IMR-90 (cell line): ENCODE measurements around the gene DOCK9. TPM values are rescaled to one million over a fixed set of nuclear protein-coding genes. Genes with fewer than 3 reads are reported as not detected.

Source experiments
- ATAC-seq: fragments of 200-7000 bp; cut with Tn5 transposase; 2 replicates; pipeline ENCODE4 v1.9.1; 2020; ENCODE audit warnings: low read depth, mild to moderate bottlenecking, moderate library complexity
- BruUV-seq: library from RNA; stranded (reverse); fragments of 400-500 nt; replicated peaks from 2 replicates; lab custom pipeline; 2021; lab: Mats Ljungman, UMichigan
- CTCF ChIA-PET: fragments of 300-600 bp; formaldehyde crosslinking; extraction: SDS; loops from one replicate; lab custom pipeline; 2021; ENCODE audit warnings: antibody characterized with exemption; lab: Yijun Ruan, JAX
- POLR2A ChIA-PET: fragments of 300-600 bp; sonication (Branson Sonifier 250); formaldehyde crosslinking; loops from one replicate; lab custom pipeline; 2022; ENCODE audit warnings: antibody characterized with exemption; ENCODE audit not compliant: unreplicated experiment; lab: Charles Lee
- DNase-seq: peaks from one replicate; pipeline ENCODE4 v3.0.0; 2013
- H2AFZ ChIP-seq: replicated peaks from 2 replicates; pipeline ENCODE3; 2013; ENCODE audit warnings: low read length, mild to moderate bottlenecking; ENCODE audit not compliant: poor library complexity
- H2AK5ac ChIP-seq: 2 replicates; pipeline ENCODE4 v1.6.1; 2013; ENCODE audit warnings: low read depth, low read length, inconsistent platforms
- H2AK9ac ChIP-seq: replicated peaks from 2 replicates; pipeline ENCODE3; 2013; ENCODE audit warnings: mild to moderate bottlenecking, low read depth, low read length, moderate library complexity; ENCODE audit not compliant: poor library complexity
- H2BK120ac ChIP-seq: 2 replicates; pipeline ENCODE4 v1.6.1; 2013; ENCODE audit warnings: low read depth, low read length, inconsistent platforms
- H2BK15ac ChIP-seq: 3 replicates; pipeline ENCODE4 v1.6.1; 2013; ENCODE audit warnings: low read depth, low read length, inconsistent platforms
- H2BK20ac ChIP-seq: 2 replicates; pipeline ENCODE4 v1.6.1; 2013; ENCODE audit warnings: low read depth, mild to moderate bottlenecking, inconsistent platforms, low read length, moderate library complexity
- H2BK5ac ChIP-seq: 2 replicates; pipeline ENCODE4 v1.6.1; 2013; ENCODE audit warnings: mild to moderate bottlenecking, low read depth, low read length, inconsistent platforms; ENCODE audit not compliant: poor library complexity, severe bottlenecking
- H3K14ac ChIP-seq: replicated peaks from 2 replicates; pipeline ENCODE4 v1.6.1; 2013; ENCODE audit warnings: low read depth, low read length, inconsistent platforms
- H3K18ac ChIP-seq: 2 replicates; pipeline ENCODE4 v1.6.1; 2013; ENCODE audit warnings: low read depth, low read length, control low read depth
- H3K23ac ChIP-seq: 2 replicates; pipeline ENCODE4 v1.6.1; 2013; ENCODE audit warnings: low read depth, low read length, inconsistent platforms
- H3K27ac ChIP-seq: 2 replicates; pipeline ENCODE4 v1.5.1; 2013; ENCODE audit warnings: mild to moderate bottlenecking, control low read depth, low read length; ENCODE audit not compliant: insufficient read depth
- H3K27me3 ChIP-seq: 2 replicates; pipeline ENCODE4 v1.6.1; 2013; ENCODE audit warnings: low read length; ENCODE audit not compliant: control insufficient read depth, insufficient read depth
- H3K36me3 ChIP-seq: 2 replicates; pipeline ENCODE4 v1.6.1; 2013; ENCODE audit warnings: low read length, mixed read lengths; ENCODE audit not compliant: control insufficient read depth, insufficient read depth
- H3K4ac ChIP-seq: 2 replicates; pipeline ENCODE4 v1.6.1; 2013; ENCODE audit warnings: low read depth, low read length, inconsistent platforms
- H3K4me1 ChIP-seq: 2 replicates; pipeline ENCODE4 v1.6.1; 2013; ENCODE audit warnings: low read length, mixed read lengths; ENCODE audit not compliant: control insufficient read depth, insufficient read depth
- H3K4me2 ChIP-seq: 2 replicates; pipeline ENCODE4 v1.6.1; 2013; ENCODE audit warnings: low read depth, mild to moderate bottlenecking, control low read depth, low read length, moderate library complexity
- H3K4me3 ChIP-seq: 2 replicates; pipeline ENCODE4 v1.5.1; 2013; ENCODE audit warnings: low read depth, mild to moderate bottlenecking, control low read depth, low read length, moderate library complexity; ENCODE audit not compliant: insufficient read depth
- H3K56ac ChIP-seq: 2 replicates; pipeline ENCODE4 v1.6.1; 2013; ENCODE audit warnings: low read length, inconsistent platforms; ENCODE audit not compliant: insufficient read depth; ENCODE audit errors: extremely low read depth
- H3K79me1 ChIP-seq, 2 experiments: 2 replicates each; pipeline ENCODE4 v1.6.1; 2013; ENCODE audit warnings: low read length in 2 of 2, inconsistent platforms in 1 of 2, low read depth in 1 of 2
- H3K9ac ChIP-seq: 2 replicates; pipeline ENCODE4 v1.6.1; 2013; ENCODE audit warnings: low read depth, low read length, control low read depth
- H3K9me1 ChIP-seq: 2 replicates; pipeline ENCODE4 v1.6.1; 2013; ENCODE audit warnings: low read length, inconsistent platforms; ENCODE audit not compliant: insufficient read depth
- H3K9me3 ChIP-seq: 2 replicates; pipeline ENCODE4 v1.6.1; 2013; ENCODE audit warnings: low read length; ENCODE audit not compliant: control insufficient read depth, insufficient read depth
- H4K20me1 ChIP-seq: 2 replicates; pipeline ENCODE4 v1.6.1; 2013; ENCODE audit warnings: low read length, inconsistent platforms; ENCODE audit not compliant: insufficient read depth
- H4K5ac ChIP-seq: 2 replicates; pipeline ENCODE4 v1.6.1; 2013; ENCODE audit warnings: mild to moderate bottlenecking, low read depth, low read length, control low read depth
- H4K8ac ChIP-seq, 2 experiments: 2 replicates each; pipeline ENCODE4 v1.6.1; 2013; ENCODE audit warnings: low read depth in 2 of 2, low read length in 2 of 2, control low read depth in 1 of 2, inconsistent platforms in 1 of 2
- H4K91ac ChIP-seq: 2 replicates; pipeline ENCODE4 v1.6.1; 2013; ENCODE audit warnings: low read depth, low read length, inconsistent platforms; ENCODE audit not compliant: insufficient read depth
- BHLHE40 ChIP-seq: fragments of 150-350 bp; IDR thresholded peaks from 2 replicates; pipeline ENCODE4 v1.6.1; 2016; ENCODE audit warnings: mild to moderate bottlenecking, low read depth, low read length
- CEBPB ChIP-seq: IDR thresholded peaks from 2 replicates; pipeline ENCODE4 v1.6.1; 2012; ENCODE audit warnings: low read depth, low read length, improper control_type of control experiment
- CHD1 ChIP-seq: IDR thresholded peaks from 2 replicates; pipeline ENCODE4 v1.6.1; 2012; ENCODE audit warnings: low read depth, low read length, improper control_type of control experiment
- ELK1 ChIP-seq: fragments of 150-350 bp; IDR thresholded peaks from 2 replicates; pipeline ENCODE4 v1.6.1; 2016; ENCODE audit warnings: low read depth, mild to moderate bottlenecking, low read length, moderate library complexity, borderline replicate concordance
- FOS ChIP-seq: fragments of 150-350 bp; IDR thresholded peaks from 2 replicates; pipeline ENCODE4 v1.6.1; 2016; ENCODE audit warnings: low read depth, low read length
- MAFK ChIP-seq: IDR thresholded peaks from 2 replicates; pipeline ENCODE4 v1.6.1; 2012; ENCODE audit warnings: low read depth, low read length, improper control_type of control experiment
- MAZ ChIP-seq: IDR thresholded peaks from 2 replicates; pipeline ENCODE4 v1.6.1; 2012; ENCODE audit warnings: low read depth, mild to moderate bottlenecking, low read length, improper control_type of control experiment, moderate library complexity, borderline replicate concordance
- MXI1 ChIP-seq: IDR thresholded peaks from 2 replicates; pipeline ENCODE4 v1.6.1; 2012; ENCODE audit warnings: low read depth, mild to moderate bottlenecking, low read length, moderate library complexity, borderline replicate concordance
- NFE2L2 ChIP-seq: fragments of 150-350 bp; IDR thresholded peaks from 2 replicates; pipeline ENCODE4 v1.6.1; 2016; ENCODE audit warnings: low read depth, mild to moderate bottlenecking, low read length
- POLR2A ChIP-seq: IDR thresholded peaks from 2 replicates; pipeline ENCODE4 v1.6.1; 2012; ENCODE audit warnings: mild to moderate bottlenecking, low read depth, low read length
- RAD21 ChIP-seq: IDR thresholded peaks from 2 replicates; pipeline ENCODE4 v1.6.1; 2012; ENCODE audit warnings: low read length, improper control_type of control experiment
- RCOR1 ChIP-seq: IDR thresholded peaks from 2 replicates; pipeline ENCODE4 v1.6.1; 2012; ENCODE audit warnings: mild to moderate bottlenecking, low read length, improper control_type of control experiment; ENCODE audit not compliant: insufficient replicate concordance
- RFX5 ChIP-seq: IDR thresholded peaks from 2 replicates; pipeline ENCODE4 v1.8.0; 2012; ENCODE audit warnings: low read depth, mild to moderate bottlenecking, low read length, moderate library complexity
- SMC3 ChIP-seq: fragments of 150-350 bp; IDR thresholded peaks from 2 replicates; pipeline ENCODE4 v1.6.1; 2016; ENCODE audit warnings: low read depth, mild to moderate bottlenecking, antibody characterized with exemption, low read length, moderate library complexity
- WGBS, 2 experiments: methylation state at CpG; one replicate each; pipeline versions ENCODE4 v1.1.5 to v1.1.7; 2013; ENCODE audit warnings: missing lambda C conversion rate in 2 of 2; ENCODE audit not compliant: insufficient read length in 1 of 2; ENCODE audit errors: extremely low coverage in 2 of 2; 5-methylcytosine and 5-hydroxymethylcytosine counted together
- dilution Hi-C: fragments of 300-500 bp; cut with HindIII; formaldehyde crosslinking; loops from one replicate; pipeline ENCODE4 v1.14.3; 2018; ENCODE audit warnings: low sequenced_read_pairs; ENCODE audit not compliant: unreplicated experiment
- in situ Hi-C: fragments of 300-500 bp; cut with MboI; formaldehyde crosslinking; loops from 3 replicates; pipeline ENCODE4 v1.14.3; 2019; ENCODE audit warnings: low sequenced_read_pairs, inconsistent platforms, mixed read lengths
- intact Hi-C: fragments of 100-400 bp; cut with micrococcal nuclease; formaldehyde crosslinking; loops from 2 replicates; pipeline ENCODE4 v1.10.0; 2022
- polyA plus RNA-seq, 3 experiments: library from polyadenylated mRNA; depleted of rRNA; stranded (reverse); fragments of >200 nt; gene quantifications; 2 replicates each; pipeline ENCODE4 v1.2.3, GENCODE V29; 2012; ENCODE audit warnings: low replicate concordance in 1 of 3
- total RNA-seq: library from RNA; depleted of rRNA; stranded (reverse); fragments of >200 nt; gene quantifications from 2 replicates; pipeline ENCODE4 v1.2.3, GENCODE V29; 2012
- TF ChIP-seq, protein P1 (sequence below): fragments of 150-350 bp; IDR thresholded peaks from 2 replicates; pipeline ENCODE4 v1.6.1; 2017; ENCODE audit warnings: mild to moderate bottlenecking, antibody characterized with exemption, low read length, low read depth
- TF ChIP-seq, protein P2 (sequence below): conservative IDR thresholded peaks from 2 replicates; pipeline ENCODE4 v1.5.1; 2012; ENCODE audit warnings: mild to moderate bottlenecking, low read depth, low read length, improper control_type of control experiment

The DOCK9 gene
- total and polyA plus RNA-seq, 2 of the 4 experiments (the other 2 are of a cell fraction) = 4.8 to 7.2 TPM

- Histone ChIP-seq H3K23ac (no peak overlapping the region), H3K4me3 (no peak overlapping the region), H2AK9ac (no peak overlapping the region), H4K91ac (no peak overlapping the region), H3K18ac (no peak overlapping the region), H4K8ac (no peak overlapping the region), H3K36me3 (no peaks in the 10 kb centered on the region), H3K9ac (no peak overlapping the region), H4K20me1 (no peaks in the 10 kb centered on the region), H2BK120ac (no peak overlapping the region), H3K56ac (no peak overlapping the region), H3K27me3 (no peaks in the 10 kb centered on the region), H3K4me1 (peaks cover 4% of the 10 kb centered on the region), H2BK15ac (no peak overlapping the region), H3K79me1 (no peaks in the 10 kb centered on the region), H2AK5ac (no peak overlapping the region), H2AFZ (no peak overlapping the region), H3K9me1 (peaks cover 5% of the 10 kb centered on the region; the same call in 1 of the 2 replicates), H2BK5ac (no peak overlapping the region), H3K4me2 (no peak overlapping the region), H3K14ac (no peak overlapping the region), H3K9me3 (no peaks in the 10 kb centered on the region), H3K27ac (no peak overlapping the region), H3K4ac (no peak overlapping the region), H2BK20ac (no peak overlapping the region), H4K5ac (no peak overlapping the region)
- ChIA-PET POLR2A (no interaction called here), CTCF (interaction anchor here (0.9 kb wide), 1 partner anchor 12 kb away, joined by 3 read pairs; no protein-coding TSS in a partner anchor)
- ATAC-seq = no peak
- dilution Hi-C loops (no loop called here), in situ Hi-C loops (no loop called here), intact Hi-C loops (no loop called here)
- no TSS peak for BruUV-seq
- 30% methylated on average over 2 of the region's 2 CpGs; no CpG with 5 or more reads in 1 of the 2 experiments for WGBS, 2 experiments
- TF ChIP-seq RAD21 (no peak), NFE2L2 (no peak), FOS (no peak), SMC3 (no peak), BHLHE40 (no peak), ELK1 (no peak), MXI1 (no peak), CEBPB (no peak), MAFK (no peak), RFX5 (no peak), POLR2A (no peak), MAZ (no peak), CHD1 (no peak), RCOR1 (no peak)
- TF ChIP-seq, protein P1, sequence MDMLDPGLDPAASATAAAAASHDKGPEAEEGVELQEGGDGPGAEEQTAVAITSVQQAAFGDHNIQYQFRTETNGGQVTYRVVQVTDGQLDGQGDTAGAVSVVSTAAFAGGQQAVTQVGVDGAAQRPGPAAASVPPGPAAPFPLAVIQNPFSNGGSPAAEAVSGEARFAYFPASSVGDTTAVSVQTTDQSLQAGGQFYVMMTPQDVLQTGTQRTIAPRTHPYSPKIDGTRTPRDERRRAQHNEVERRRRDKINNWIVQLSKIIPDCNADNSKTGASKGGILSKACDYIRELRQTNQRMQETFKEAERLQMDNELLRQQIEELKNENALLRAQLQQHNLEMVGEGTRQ = no peak
- TF ChIP-seq, protein P2, sequence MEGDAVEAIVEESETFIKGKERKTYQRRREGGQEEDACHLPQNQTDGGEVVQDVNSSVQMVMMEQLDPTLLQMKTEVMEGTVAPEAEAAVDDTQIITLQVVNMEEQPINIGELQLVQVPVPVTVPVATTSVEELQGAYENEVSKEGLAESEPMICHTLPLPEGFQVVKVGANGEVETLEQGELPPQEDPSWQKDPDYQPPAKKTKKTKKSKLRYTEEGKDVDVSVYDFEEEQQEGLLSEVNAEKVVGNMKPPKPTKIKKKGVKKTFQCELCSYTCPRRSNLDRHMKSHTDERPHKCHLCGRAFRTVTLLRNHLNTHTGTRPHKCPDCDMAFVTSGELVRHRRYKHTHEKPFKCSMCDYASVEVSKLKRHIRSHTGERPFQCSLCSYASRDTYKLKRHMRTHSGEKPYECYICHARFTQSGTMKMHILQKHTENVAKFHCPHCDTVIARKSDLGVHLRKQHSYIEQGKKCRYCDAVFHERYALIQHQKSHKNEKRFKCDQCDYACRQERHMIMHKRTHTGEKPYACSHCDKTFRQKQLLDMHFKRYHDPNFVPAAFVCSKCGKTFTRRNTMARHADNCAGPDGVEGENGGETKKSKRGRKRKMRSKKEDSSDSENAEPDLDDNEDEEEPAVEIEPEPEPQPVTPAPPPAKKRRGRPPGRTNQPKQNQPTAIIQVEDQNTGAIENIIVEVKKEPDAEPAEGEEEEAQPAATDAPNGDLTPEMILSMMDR = no peak
- no peak for DNase-seq
These were observed 81.1 kb downstream of the DOCK9 start for GRCh38 chr13:98896868-98897144.
